Kidney (tissue), 14 donors: ENCODE measurements around the gene PPP1R15A. TPM values are rescaled to one million over a fixed set of nuclear protein-coding genes. Genes with fewer than 3 reads are reported as not detected.
"Not testable (repeated sequence)": the region's sequence is repeated elsewhere in the genome, so short reads cannot be mapped to it uniquely, and the experiment has no call there.

Experiments
- DNase-seq, 5 donors: peaks; one replicate each; pipeline ENCODE4 v3.0.0-alpha.2; 2013 to 2020
- FAIRE-seq: peaks from 2 replicates; lab custom pipeline; 2012; peaks lifted over from hg19 to GRCh38; lab: Jason Lieb, UNC
- H3K27ac ChIP-seq, 2 donors: one replicate each; pipeline ENCODE4 v1.7.0; 2013; ENCODE audit warnings: low read depth in 2 of 2, low read length in 2 of 2, inconsistent platforms in 1 of 2
- H3K27me3 ChIP-seq: one replicate; pipeline ENCODE4 v1.7.1; 2013; ENCODE audit warnings: low read length, inconsistent platforms; ENCODE audit not compliant: control insufficient read depth, insufficient read depth
- H3K36me3 ChIP-seq, 3 donors: one replicate each; pipeline versions ENCODE4 v1.7.0 to v1.7.1; 2013; ENCODE audit warnings: low read length in 3 of 3, control low read depth in 1 of 3, inconsistent platforms in 1 of 3; ENCODE audit not compliant: insufficient read depth in 3 of 3, control insufficient read depth in 2 of 3
- H3K4me1 ChIP-seq, 3 donors: one replicate each; pipeline versions ENCODE4 v1.7.0 to v1.7.1; 2013; ENCODE audit warnings: low read length in 3 of 3, inconsistent platforms in 1 of 3, low read depth in 1 of 3; ENCODE audit not compliant: control insufficient read depth in 2 of 3, insufficient read depth in 2 of 3
- H3K4me3 ChIP-seq, 3 donors: one replicate each; pipeline versions ENCODE4 v1.7.0 to v1.8.1; 2013; ENCODE audit warnings: low read length in 3 of 3, control low read depth in 1 of 3, inconsistent platforms in 1 of 3
- H3K9ac ChIP-seq, 3 donors: one replicate each; pipeline versions ENCODE4 v1.7.0 to v1.7.1; 2013; ENCODE audit warnings: low read length in 3 of 3, control low read depth in 1 of 3, inconsistent platforms in 1 of 3
- H3K9me3 ChIP-seq, 3 donors: one replicate each; pipeline versions ENCODE4 v1.7.0 to v1.7.1; 2013; ENCODE audit warnings: low read length in 3 of 3, control low read depth in 1 of 3, inconsistent platforms in 1 of 3; ENCODE audit not compliant: control insufficient read depth in 2 of 3, insufficient read depth in 1 of 3
- CTCF ChIP-seq: IDR thresholded peaks from 3 replicates; pipeline ENCODE4 v1.5.1; 2012; ENCODE audit warnings: mild to moderate bottlenecking, moderate library complexity, borderline replicate concordance; ENCODE audit not compliant: insufficient read depth; ENCODE audit errors: extremely low read depth
- intact Hi-C: fragments of 100-400 bp; cut with DNase I; formaldehyde crosslinking; loops from one replicate; pipeline ENCODE4 v1.11.1; 2022
- polyA plus RNA-seq: library from polyadenylated mRNA; stranded (reverse); fragments of 350-450 nt; fragmentation: Illumina TruSeq; extraction: RNeasy Lipid Tissue Mini Kit (QIAGEN cat#74804); gene quantifications from one replicate; pipeline ENCODE4 v1.2.3, GENCODE V29; 2014; ENCODE audit warnings: low read depth, low replicate concordance; ENCODE audit not compliant: insufficient read depth
- total RNA-seq: library from RNA; stranded (reverse); fragmentation: NEBNext Ultra II Directional; extraction: Animal tissue kit (Norgen Biotek cat#: 25700); gene quantifications from one replicate; pipeline ENCODE4 v1.2.1, GENCODE V29; 2021
- donor health status: control.
- donor health status: control.
- donor health status: control.
- donor health status: control.
- donor health status: control.
- donor health status: DM: yes; HTN: yes; CAD: no.
- donor health status: Normal renal cell carcinoma (clear cell type).

The PPP1R15A gene
- total and polyA plus RNA-seq, 2 donors from 2014 or later = 24.7 to 45.1 TPM

GRCh38 chr19:48905664-48906063 lies 33.4 kb downstream of the PPP1R15A start:
- Histone ChIP-seq H3K4me3 (no peak overlapping the region), H3K27ac (no peak overlapping the region), H3K9me3 (no peaks in the 10 kb centered on the region), H3K36me3 (peaks cover 4 to 17% (median 14%) of the 10 kb centered on the region in 3 donors), H3K9ac (no peak overlapping the region), H3K27me3 (no peaks in the 10 kb centered on the region), H3K4me1 (peaks cover 0 to 15% (median 6%) of the 10 kb centered on the region in 3 donors)
- no peak for TF ChIP-seq CTCF
- FAIRE-seq (no peak), DNase-seq (no peak)
- intact Hi-C loops = no loop called here

GRCh38 chr19:48906324-48906723 lies 34.1 kb downstream of the PPP1R15A start:
- intact Hi-C loops = no loop called here
- H3K36me3 ChIP-seq = peaks cover 8 to 23% (median 20%) of the 10 kb centered on the region in 3 donors
- H3K9ac ChIP-seq = no peak overlapping the region
- H3K27ac ChIP-seq = no peak overlapping the region
- H3K9me3 ChIP-seq = no peaks in the 10 kb centered on the region
- no peak overlapping the region for H3K4me3 ChIP-seq
- DNase-seq = no peak
- TF ChIP-seq CTCF = no peak
- H3K4me1 ChIP-seq = peaks cover 0 to 11% (median 6%) of the 10 kb centered on the region in 3 donors
- FAIRE-seq = no peak
- H3K27me3 ChIP-seq = no peaks in the 10 kb centered on the region

- intact Hi-C loops = no loop called here
- DNase-seq (peak in 3 of 5 donors; percentile 20 to 78 (median 37)), FAIRE-seq (no peak)
- peaks cover 0 to 5% (median 3%) of the 10 kb centered on the region in 3 donors for H3K4me1 ChIP-seq
- no peak overlapping the region for H3K9ac ChIP-seq
- no peak overlapping the region for H3K4me3 ChIP-seq
- H3K27me3 ChIP-seq = no peaks in the 10 kb centered on the region
- H3K9me3 ChIP-seq = no peaks in the 10 kb centered on the region
- peak overlapping the region in 1 of 2 donors; percentile 67 for H3K27ac ChIP-seq
- peaks cover 8 to 36% (median 24%) of the 10 kb centered on the region in 3 donors for H3K36me3 ChIP-seq
- TF ChIP-seq CTCF = no peak
These were observed 35.5 kb downstream of the PPP1R15A start for GRCh38 chr19:48907671-48908070.

GRCh38 chr19:48909424-48910077 lies 37.3 kb downstream of the PPP1R15A start:
- FAIRE-seq, H3K4me3 ChIP-seq, H3K9ac ChIP-seq, H3K4me1 ChIP-seq, H3K27me3 ChIP-seq, H3K27ac ChIP-seq, intact Hi-C loops, H3K9me3 ChIP-seq, DNase-seq: not testable (repeated sequence)
- peaks cover 15 to 49% (median 31%) of the 10 kb centered on the region in 3 donors for H3K36me3 ChIP-seq
